Measurements from ENCODE around the gene DAAM1.

Gene DAAM1

DNA sequence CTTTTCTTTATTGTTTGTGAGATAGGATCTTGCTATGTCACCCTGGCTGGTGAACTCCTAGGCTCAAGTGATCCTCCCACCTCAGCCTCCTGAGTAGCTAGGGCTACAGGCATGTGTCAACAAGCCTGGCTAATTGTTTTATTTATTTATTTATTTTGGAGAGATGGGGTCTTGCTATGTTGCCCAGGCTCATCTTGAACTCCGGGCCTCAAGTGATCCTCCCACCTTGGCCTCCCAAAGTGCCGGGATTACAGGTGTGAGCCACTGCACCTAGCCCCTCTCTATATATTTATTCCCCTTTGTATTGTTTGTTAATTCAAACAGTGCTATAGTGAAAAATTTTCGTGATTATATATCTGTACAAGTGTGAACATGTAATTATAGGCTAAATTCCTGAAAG lies 123.3 kb downstream of the DAAM1 start:
- Histone ChIP-seq H3K79me2 (ENCODE audit: control insufficient read depth, insufficient read depth, low read length, unreplicated experiment) (no peaks in the 10 kb centered on the region), H3K27me3 (ENCODE audit: insufficient read depth, low read length) (no peaks in the 10 kb centered on the region), H3K27ac (ENCODE audit: low read depth, low read length) (no peak overlapping the region), H2AFZ (ENCODE audit: low read length, unreplicated experiment) (no peak overlapping the region), H3K36me3 (ENCODE audit: insufficient read depth, low read length) (no peaks in the 10 kb centered on the region), H3K4me1 (ENCODE audit: control insufficient read depth, insufficient read depth, low read length, unreplicated experiment) (peaks cover 21% of the 10 kb centered on the region), H3K4me3 (ENCODE audit: low read depth, low read length) (no peak overlapping the region)

DNA sequence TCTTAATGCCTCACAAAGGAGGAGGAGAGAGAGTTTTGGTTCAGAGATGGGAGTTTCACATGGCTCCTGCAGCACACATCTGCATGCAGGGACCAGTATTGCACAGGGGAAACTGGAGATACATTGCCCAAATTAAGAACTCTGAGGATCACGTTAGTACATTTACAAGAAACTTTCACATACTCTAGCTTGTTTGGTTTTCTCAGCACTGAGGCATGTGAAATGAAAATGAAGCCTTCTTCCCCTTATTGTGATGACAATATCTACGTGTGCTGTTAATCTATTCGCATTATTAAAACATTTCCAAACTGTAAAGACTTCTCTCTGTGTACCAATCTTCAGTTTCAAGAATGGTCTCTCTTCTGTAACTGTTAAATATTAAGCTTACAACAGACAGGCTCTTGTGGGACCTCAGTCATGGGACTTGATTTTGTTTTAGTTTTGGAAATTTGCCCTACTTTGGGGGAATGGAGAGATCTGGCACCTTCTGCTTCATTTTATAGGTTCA lies 124.7 kb downstream of the DAAM1 start:
- Histone ChIP-seq H3K79me2 (ENCODE audit: control insufficient read depth, insufficient read depth, low read length, unreplicated experiment) (no peaks in the 10 kb centered on the region), H2AFZ (ENCODE audit: low read length, unreplicated experiment) (no peak overlapping the region), H3K27ac (ENCODE audit: low read depth, low read length) (no peak overlapping the region), H3K4me3 (ENCODE audit: low read depth, low read length) (no peak overlapping the region), H3K27me3 (ENCODE audit: insufficient read depth, low read length) (no peaks in the 10 kb centered on the region), H3K4me1 (ENCODE audit: control insufficient read depth, insufficient read depth, low read length, unreplicated experiment) (peaks cover 7% of the 10 kb centered on the region), H3K36me3 (ENCODE audit: insufficient read depth, low read length) (no peaks in the 10 kb centered on the region)

DNA sequence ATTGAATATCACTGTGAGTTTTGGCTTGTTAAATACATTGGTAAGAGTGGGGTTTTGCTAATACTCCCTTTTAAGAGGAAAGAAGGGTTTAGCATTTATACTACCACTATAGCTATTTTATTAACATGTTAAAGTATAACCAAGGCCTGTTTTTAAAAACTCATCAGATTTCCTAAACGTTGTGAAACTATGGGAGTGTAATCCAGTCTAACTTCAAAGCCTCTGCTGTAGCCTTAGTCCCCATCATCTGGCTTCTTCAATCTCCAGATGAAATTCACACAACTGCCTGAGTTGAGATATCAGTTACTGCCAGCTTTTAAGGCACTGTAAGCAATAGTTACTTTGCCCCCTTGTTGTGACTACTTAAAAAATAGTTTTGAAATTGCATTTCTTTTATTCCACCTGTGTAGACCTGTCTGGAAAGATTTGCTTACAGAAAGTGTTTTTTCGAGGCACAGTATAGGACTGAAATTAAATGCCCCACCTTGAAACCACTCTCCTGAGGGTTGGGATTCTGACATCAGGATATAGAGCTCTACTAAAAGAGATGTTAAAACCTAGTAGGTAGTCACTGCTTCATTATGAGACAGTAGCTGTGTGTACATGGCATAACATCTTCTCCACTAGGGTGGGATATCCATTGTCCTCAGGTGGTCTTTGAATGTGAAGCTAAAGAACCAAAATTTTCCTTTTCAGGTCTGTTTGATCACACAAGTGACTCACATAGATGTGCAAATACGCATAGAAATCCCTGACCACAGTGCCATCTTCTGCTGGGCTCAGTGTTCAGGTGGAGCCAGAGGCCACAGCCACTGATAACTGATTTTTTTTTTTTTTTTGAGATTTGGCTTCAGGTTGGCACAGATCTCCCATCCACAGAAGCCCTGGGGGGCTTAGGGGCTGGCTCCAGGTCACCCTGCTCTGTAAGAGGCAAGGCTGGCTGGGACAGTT lies 125.5 kb downstream of the DAAM1 start:
- Histone ChIP-seq H3K27ac (ENCODE audit: low read depth, low read length) (no peak overlapping the region), H3K79me2 (ENCODE audit: control insufficient read depth, insufficient read depth, low read length, unreplicated experiment) (no peaks in the 10 kb centered on the region), H3K36me3 (ENCODE audit: insufficient read depth, low read length) (no peaks in the 10 kb centered on the region), H3K4me3 (ENCODE audit: low read depth, low read length) (no peak overlapping the region), H2AFZ (ENCODE audit: low read length, unreplicated experiment) (no peak overlapping the region), H3K27me3 (ENCODE audit: insufficient read depth, low read length) (no peaks in the 10 kb centered on the region), H3K4me1 (ENCODE audit: control insufficient read depth, insufficient read depth, low read length, unreplicated experiment) (peaks cover 5% of the 10 kb centered on the region)

DNA sequence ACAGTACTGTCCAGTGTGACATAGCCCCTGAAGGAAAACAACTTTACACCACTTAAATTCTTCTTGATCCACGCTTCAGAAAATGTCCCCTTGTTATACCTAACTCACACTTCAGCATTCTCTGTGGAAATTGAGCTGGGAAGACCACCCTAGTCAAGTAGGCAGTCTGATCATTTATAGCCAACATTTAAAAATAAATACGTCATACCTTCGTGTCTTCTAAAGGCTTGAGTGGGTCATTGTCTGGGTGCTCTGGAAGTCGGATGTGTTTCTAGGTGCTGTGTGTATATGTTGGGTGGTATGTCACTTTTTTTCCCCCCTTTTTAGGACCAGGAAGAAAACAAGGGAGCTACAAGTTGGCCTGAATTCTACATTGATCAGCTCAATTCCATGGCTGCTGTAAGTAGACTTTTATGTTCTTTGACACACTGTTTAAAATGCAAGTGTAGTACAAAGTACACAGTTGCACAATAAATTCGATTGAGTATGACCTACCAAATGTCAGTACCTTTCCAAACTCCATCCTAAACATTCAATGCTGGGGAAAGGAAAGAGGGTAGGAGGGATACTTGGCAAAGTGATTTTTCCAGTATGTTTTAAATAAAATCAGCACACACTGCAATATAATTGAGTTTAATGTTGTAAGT lies 126.6 kb downstream of the DAAM1 start:
- H3K36me3 ChIP-seq (ENCODE audit: insufficient read depth, low read length) = no peaks in the 10 kb centered on the region
- peaks cover 16% of the 10 kb centered on the region for H3K4me1 ChIP-seq (ENCODE audit: control insufficient read depth, insufficient read depth, low read length, unreplicated experiment)
- H3K27ac ChIP-seq (ENCODE audit: low read depth, low read length) = no peak overlapping the region
- no peak overlapping the region for H2AFZ ChIP-seq (ENCODE audit: low read length, unreplicated experiment)
- H3K79me2 ChIP-seq (ENCODE audit: control insufficient read depth, insufficient read depth, low read length, unreplicated experiment) = no peaks in the 10 kb centered on the region
- no peak overlapping the region for H3K4me3 ChIP-seq (ENCODE audit: low read depth, low read length)
- H3K27me3 ChIP-seq (ENCODE audit: insufficient read depth, low read length) = no peaks in the 10 kb centered on the region

DNA sequence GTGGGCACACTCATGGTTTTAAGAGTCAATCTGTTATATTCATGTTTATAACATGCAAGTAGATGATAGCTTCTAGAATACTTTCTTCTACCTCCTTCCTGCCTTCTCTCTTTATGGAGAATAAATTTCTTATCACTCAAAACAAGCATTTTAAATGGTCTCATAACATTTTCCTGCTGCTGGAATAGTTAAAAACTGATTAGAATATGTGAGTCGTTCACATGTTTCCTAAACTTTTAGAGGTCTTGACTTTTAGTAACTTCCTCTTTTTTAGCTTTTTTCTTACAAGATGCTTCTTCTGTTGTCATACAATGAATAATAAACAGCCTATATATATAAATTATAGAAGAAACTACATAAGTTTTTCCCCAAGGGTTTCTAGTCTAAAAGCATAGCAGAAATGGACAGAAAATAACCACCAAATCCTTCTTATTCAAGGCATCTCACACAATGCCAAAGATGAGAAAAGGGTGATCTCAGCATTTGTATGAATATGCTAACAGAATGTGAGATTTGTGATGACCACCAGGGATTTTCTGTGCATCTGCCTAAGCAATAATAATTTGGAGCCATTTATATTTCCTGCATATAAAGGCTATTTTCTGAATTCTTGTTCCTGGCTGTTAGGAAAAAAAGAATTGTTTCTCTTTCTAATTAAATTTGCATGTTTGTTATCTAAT lies 127.8 kb downstream of the DAAM1 start:
- Histone ChIP-seq H3K36me3 (ENCODE audit: insufficient read depth, low read length) (no peaks in the 10 kb centered on the region), H2AFZ (ENCODE audit: low read length, unreplicated experiment) (no peak overlapping the region), H3K79me2 (ENCODE audit: control insufficient read depth, insufficient read depth, low read length, unreplicated experiment) (no peaks in the 10 kb centered on the region), H3K4me3 (ENCODE audit: low read depth, low read length) (no peak overlapping the region), H3K27ac (ENCODE audit: low read depth, low read length) (no peak overlapping the region), H3K4me1 (ENCODE audit: control insufficient read depth, insufficient read depth, low read length, unreplicated experiment) (peaks cover 28% of the 10 kb centered on the region), H3K27me3 (ENCODE audit: insufficient read depth, low read length) (no peaks in the 10 kb centered on the region)

DNA sequence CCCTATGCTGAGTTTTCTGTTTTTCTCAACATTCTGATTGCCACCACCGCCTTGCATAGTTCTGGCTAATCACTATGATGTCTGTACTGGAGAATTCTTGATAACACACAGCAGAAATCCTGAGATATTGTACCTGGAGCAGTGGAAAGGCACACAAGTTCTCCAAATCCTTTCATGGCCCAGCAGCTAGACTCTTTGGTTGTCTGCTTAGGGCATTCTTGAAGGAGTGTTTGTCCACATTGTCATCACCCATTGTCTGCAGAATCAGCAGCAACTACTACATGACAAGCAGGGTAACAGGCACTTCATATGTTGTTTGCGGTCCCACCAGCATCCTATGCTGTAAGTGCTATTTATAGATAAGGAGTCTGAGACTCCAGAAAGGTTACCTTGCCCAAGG lies 128.9 kb downstream of the DAAM1 start:
- H3K27ac ChIP-seq (ENCODE audit: low read depth, low read length) = no peak overlapping the region
- no peak overlapping the region for H3K4me3 ChIP-seq (ENCODE audit: low read depth, low read length)
- H2AFZ ChIP-seq (ENCODE audit: low read length, unreplicated experiment) = no peak overlapping the region
- peaks cover 35% of the 10 kb centered on the region for H3K4me1 ChIP-seq (ENCODE audit: control insufficient read depth, insufficient read depth, low read length, unreplicated experiment)
- H3K27me3 ChIP-seq (ENCODE audit: insufficient read depth, low read length) = no peaks in the 10 kb centered on the region
- H3K79me2 ChIP-seq (ENCODE audit: control insufficient read depth, insufficient read depth, low read length, unreplicated experiment) = no peaks in the 10 kb centered on the region
- no peaks in the 10 kb centered on the region for H3K36me3 ChIP-seq (ENCODE audit: insufficient read depth, low read length)

DNA sequence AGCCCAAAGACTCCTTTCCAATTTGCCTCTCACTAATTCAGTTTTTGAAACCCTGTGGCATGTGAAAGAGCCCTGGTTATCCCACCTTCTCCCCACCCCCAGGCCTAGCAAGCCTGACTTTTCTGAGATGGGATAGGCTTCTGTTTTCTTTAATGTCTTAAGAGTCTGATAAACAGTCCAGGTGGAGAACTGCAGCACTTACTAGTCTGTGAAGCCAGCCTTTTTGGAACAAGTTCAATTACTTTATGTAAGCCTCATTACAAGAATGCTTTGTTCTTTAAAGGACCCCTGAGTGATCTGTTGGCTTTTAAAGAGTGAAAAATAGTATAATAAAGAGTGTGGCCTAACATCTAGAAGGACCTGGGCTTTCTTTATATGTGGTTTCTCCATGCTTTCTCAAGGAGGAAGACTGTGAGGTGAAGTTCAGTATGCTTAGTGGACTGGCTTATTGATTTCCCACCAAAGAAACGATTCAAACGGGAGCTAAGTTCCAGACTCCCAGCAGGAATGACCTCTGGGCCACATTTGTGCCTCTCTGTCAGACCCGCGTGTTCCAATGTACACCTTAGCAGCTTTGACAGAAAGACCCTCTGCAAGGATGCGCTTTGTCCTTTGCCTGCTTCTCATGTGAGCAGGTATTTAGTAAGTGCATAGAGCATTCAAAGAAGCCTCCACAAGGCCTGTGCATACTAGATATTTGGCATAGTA lies 129.5 kb downstream of the DAAM1 start:
- no peaks in the 10 kb centered on the region for H3K36me3 ChIP-seq (ENCODE audit: insufficient read depth, low read length)
- peaks cover 35% of the 10 kb centered on the region for H3K4me1 ChIP-seq (ENCODE audit: control insufficient read depth, insufficient read depth, low read length, unreplicated experiment)
- no peaks in the 10 kb centered on the region for H3K27me3 ChIP-seq (ENCODE audit: insufficient read depth, low read length)
- no peak overlapping the region for H3K4me3 ChIP-seq (ENCODE audit: low read depth, low read length)
- no peaks in the 10 kb centered on the region for H3K79me2 ChIP-seq (ENCODE audit: control insufficient read depth, insufficient read depth, low read length, unreplicated experiment)
- no peak overlapping the region for H2AFZ ChIP-seq (ENCODE audit: low read length, unreplicated experiment)
- H3K27ac ChIP-seq (ENCODE audit: low read depth, low read length) = no peak overlapping the region

DNA sequence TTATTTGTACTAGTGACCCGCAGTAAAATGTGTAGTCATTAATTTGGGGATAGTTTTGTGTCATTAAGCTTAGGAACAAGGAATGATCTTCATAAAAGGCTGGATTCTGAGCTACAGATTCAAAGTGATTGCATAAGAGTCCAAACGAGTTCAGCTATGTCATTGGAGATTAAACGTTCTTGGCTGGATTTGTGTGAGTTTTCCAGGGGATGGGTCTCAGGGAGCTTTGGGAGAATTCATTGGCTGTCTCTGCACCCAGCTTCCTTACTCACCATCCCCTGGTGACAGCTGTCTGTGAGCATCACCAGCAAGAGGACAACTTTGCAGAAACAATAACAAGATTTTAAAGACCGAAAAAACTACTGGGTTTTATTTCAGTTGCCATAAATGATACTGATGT lies 130.4 kb downstream of the DAAM1 start:
- Histone ChIP-seq H2AFZ (ENCODE audit: low read length, unreplicated experiment) (no peak overlapping the region), H3K4me3 (ENCODE audit: low read depth, low read length) (no peak overlapping the region), H3K27ac (ENCODE audit: low read depth, low read length) (no peak overlapping the region), H3K36me3 (ENCODE audit: insufficient read depth, low read length) (no peaks in the 10 kb centered on the region), H3K27me3 (ENCODE audit: insufficient read depth, low read length) (no peaks in the 10 kb centered on the region), H3K4me1 (ENCODE audit: control insufficient read depth, insufficient read depth, low read length, unreplicated experiment) (peaks cover 35% of the 10 kb centered on the region), H3K79me2 (ENCODE audit: control insufficient read depth, insufficient read depth, low read length, unreplicated experiment) (no peaks in the 10 kb centered on the region)

DNA sequence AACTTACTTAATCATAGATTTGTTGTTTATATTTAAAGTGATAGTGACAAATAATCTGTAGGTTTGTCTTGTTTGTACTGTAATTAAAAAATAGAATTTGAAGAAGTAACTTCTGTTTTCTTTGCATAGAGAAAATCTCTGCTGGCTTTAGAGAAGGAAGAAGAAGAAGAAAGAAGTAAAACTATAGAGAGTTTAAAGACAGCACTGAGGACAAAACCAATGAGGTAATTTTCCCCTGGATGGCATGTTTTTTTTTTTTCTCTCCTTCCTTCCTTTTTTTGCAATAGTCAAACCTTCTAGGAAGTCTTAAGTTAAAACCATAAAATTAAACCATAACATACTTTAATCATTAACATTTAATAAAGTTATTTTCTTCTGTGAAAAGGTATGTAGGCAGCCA lies 131.9 kb downstream of the DAAM1 start:
- Histone ChIP-seq H3K27ac (ENCODE audit: low read depth, low read length) (peak overlapping the region; percentile 92), H2AFZ (ENCODE audit: low read length, unreplicated experiment) (peak overlapping the region; percentile 55), H3K4me3 (ENCODE audit: low read depth, low read length) (peak overlapping the region; percentile 58)

More for the DNA sequence above, 131.9 kb downstream of the DAAM1 start:
- no peaks in the 10 kb centered on the region for H3K27me3 ChIP-seq (ENCODE audit: insufficient read depth, low read length)
- no peaks in the 10 kb centered on the region for H3K36me3 ChIP-seq (ENCODE audit: insufficient read depth, low read length)
- H3K79me2 ChIP-seq (ENCODE audit: control insufficient read depth, insufficient read depth, low read length, unreplicated experiment) = no peaks in the 10 kb centered on the region
- H3K4me1 ChIP-seq (ENCODE audit: control insufficient read depth, insufficient read depth, low read length, unreplicated experiment) = peaks cover 35% of the 10 kb centered on the region
